SJSA1 (cell line): Measurements from ENCODE around the gene RPL12. TPM values are rescaled to one million over a fixed set of nuclear protein-coding genes. Genes with fewer than 3 reads are reported as not detected.
"Not testable (repeated sequence)": the region's sequence is repeated elsewhere in the genome, so short reads cannot be mapped to it uniquely, and the experiment has no call there.

Source experiments
- DNase-seq, 2 experiments: peaks; one replicate each; pipeline ENCODE4 v3.0.0-alpha.2; 2015 to 2020; ENCODE audit warnings: low spot score in 2 of 2, low read depth in 1 of 2
- H3K27ac ChIP-seq: fragments of 250-450 bp; sonication (Bioruptor Pico); 2 replicates; pipeline ENCODE4 v1.5.1; 2020; ENCODE audit warnings: mild to moderate bottlenecking, moderate library complexity
- H3K27me3 ChIP-seq: fragments of 250-450 bp; sonication (Bioruptor Pico); replicated peaks from 2 replicates; pipeline ENCODE4 v1.5.1; 2020; ENCODE audit warnings: mild to moderate bottlenecking, moderate library complexity
- H3K36me3 ChIP-seq: fragments of 250-450 bp; sonication (Bioruptor Pico); 2 replicates; pipeline ENCODE4 v1.5.1; 2020; ENCODE audit warnings: mild to moderate bottlenecking
- H3K4me1 ChIP-seq: fragments of 250-450 bp; sonication (Bioruptor Pico); replicated peaks from 2 replicates; pipeline ENCODE4 v1.6.1; 2021; ENCODE audit warnings: mild to moderate bottlenecking
- H3K4me3 ChIP-seq: fragments of 250-450 bp; sonication (Bioruptor Pico); 2 replicates; pipeline ENCODE4 v1.5.1; 2020; ENCODE audit warnings: mild to moderate bottlenecking
- H3K9me3 ChIP-seq: fragments of 250-450 bp; sonication (Bioruptor Pico); replicated peaks from 2 replicates; pipeline ENCODE4 v1.5.1; 2020; ENCODE audit warnings: mild to moderate bottlenecking
- total RNA-seq: library from RNA; depleted of rRNA; stranded (reverse); fragments of >200 nt; shearing (Covaris generic); gene quantifications from 2 replicates; pipeline ENCODE4 v1.2.3, GENCODE V29; 2014

RPL12 gene
- total RNA-seq, 1 experiment from 2014 or later: 1,700 TPM

GRCh38 chr9:127489471-127490115 is 38.4 kb upstream of the RPL12 start:
- H3K9me3 ChIP-seq: no peaks in the 10 kb centered on the region
- H3K27me3 ChIP-seq: no peaks in the 10 kb centered on the region
- H3K4me1 ChIP-seq: no peaks in the 10 kb centered on the region; the same call in 1 of the 2 replicates
- DNase-seq: no peak
- H3K4me3 ChIP-seq: no peak overlapping the region
- H3K27ac ChIP-seq: no peak overlapping the region
- peaks cover 13% of the 10 kb centered on the region; the same call in 1 of the 2 replicates for H3K36me3 ChIP-seq

- no peak overlapping the region for H3K27ac ChIP-seq
- no peaks in the 10 kb centered on the region for H3K27me3 ChIP-seq
- H3K4me3 ChIP-seq: no peak overlapping the region
- H3K36me3 ChIP-seq: peaks cover 7% of the 10 kb centered on the region; the same call in 1 of the 2 replicates
- no peaks in the 10 kb centered on the region for H3K9me3 ChIP-seq
- no peaks in the 10 kb centered on the region for H3K4me1 ChIP-seq
- no peak for DNase-seq
Observed at GRCh38 chr9:127488946-127489345, 37.7 kb upstream of the RPL12 start.

DNA sequence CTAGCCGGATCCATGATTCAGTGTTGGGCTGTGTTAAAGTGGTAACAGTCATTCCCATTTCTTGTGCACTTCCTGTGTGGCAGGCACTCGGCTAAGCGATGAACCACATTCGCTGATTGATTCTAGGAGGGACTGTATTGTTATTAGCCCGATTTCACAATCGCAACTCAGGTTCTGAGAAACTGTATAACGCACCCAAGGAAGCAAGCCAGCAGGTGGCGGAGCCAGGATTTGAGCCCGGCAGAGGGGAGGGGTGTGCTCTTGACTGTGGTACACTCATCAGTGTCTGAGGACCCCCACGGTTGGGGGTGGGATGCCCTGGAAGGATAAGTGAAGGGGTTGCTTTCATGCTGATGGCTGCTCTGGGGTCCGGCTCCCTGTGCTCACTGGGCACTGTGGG is 34.8 kb upstream of the RPL12 start:
- peaks cover 4% of the 10 kb centered on the region; the same call in 1 of the 2 replicates for H3K36me3 ChIP-seq
- no peak overlapping the region for H3K4me3 ChIP-seq
- no peaks in the 10 kb centered on the region for H3K4me1 ChIP-seq
- no peaks in the 10 kb centered on the region for H3K9me3 ChIP-seq
- no peak for DNase-seq
- no peak overlapping the region for H3K27ac ChIP-seq
- H3K27me3 ChIP-seq: no peaks in the 10 kb centered on the region

GRCh38 chr9:127482662-127483061 is 31.5 kb upstream of the RPL12 start:
- H3K9me3 ChIP-seq: no peaks in the 10 kb centered on the region

DNA sequence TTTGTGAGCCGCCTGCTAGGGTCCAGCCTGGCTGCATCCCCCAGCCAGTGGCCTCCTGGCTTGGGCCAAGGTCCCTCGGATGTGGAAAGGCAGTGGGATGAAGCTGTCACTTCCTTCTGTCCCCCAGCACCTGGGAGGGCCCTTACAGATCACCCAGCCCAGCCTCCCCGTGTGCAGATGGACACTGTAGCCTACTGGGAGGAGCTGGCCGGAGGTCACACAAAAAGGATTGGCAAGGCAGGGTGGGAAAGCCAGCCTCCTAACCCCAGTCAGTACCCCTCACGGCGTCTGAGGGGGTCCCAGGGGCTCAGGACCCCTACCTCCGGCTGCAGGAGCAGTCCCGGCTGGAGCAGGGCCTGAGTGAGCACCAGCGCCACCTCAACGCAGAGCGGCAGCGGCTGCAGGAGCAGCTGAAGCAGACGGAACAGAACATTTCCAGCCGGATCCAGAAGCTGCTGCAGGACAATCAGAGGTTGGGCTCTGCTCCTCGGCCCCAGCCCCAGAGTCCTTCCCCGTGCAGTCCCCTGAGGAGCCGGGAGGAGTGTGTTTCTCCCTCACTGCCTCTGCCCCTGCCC is 28.4 kb upstream of the RPL12 start:
- H3K9me3 ChIP-seq: no peaks in the 10 kb centered on the region
- DNase-seq: no peak
- no peaks in the 10 kb centered on the region for H3K27me3 ChIP-seq
- no peaks in the 10 kb centered on the region for H3K36me3 ChIP-seq
- H3K4me1 ChIP-seq: no peaks in the 10 kb centered on the region
- H3K27ac ChIP-seq: no peak overlapping the region
- no peak overlapping the region for H3K4me3 ChIP-seq

More at GRCh38 chr9:127482662-127483061, 31.5 kb upstream of the RPL12 start:
- Histone ChIP-seq H3K27me3 (no peaks in the 10 kb centered on the region), H3K4me3 (no peak overlapping the region), H3K36me3 (peaks cover 4% of the 10 kb centered on the region; the same call in 1 of the 2 replicates), H3K4me1 (no peaks in the 10 kb centered on the region), H3K27ac (no peak overlapping the region)
- DNase-seq: no peak

DNA sequence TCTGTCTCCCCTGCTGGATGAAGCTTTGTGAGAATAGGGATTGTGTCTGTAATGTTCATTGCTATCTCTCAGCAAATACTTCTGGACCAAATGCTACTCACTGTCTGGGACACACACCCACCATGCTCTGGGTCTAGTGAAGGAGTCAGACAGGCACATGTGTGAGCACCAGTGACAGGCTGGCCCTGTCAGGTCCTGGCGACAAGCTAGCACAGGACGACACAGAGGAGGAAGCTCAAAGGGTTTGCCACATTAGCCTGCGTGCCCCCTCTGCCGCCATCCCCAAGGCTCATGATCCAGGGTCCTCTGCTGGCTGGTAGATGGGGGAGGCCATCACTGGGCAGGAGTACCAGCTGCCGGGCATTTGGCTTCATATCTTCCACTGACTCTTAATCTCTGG is 23.4 kb upstream of the RPL12 start:
- Histone ChIP-seq H3K9me3 (no peaks in the 10 kb centered on the region), H3K27ac (no peak overlapping the region), H3K36me3 (no peaks in the 10 kb centered on the region), H3K4me3 (no peak overlapping the region), H3K27me3 (no peaks in the 10 kb centered on the region), H3K4me1 (no peaks in the 10 kb centered on the region)
- no peak for DNase-seq

GRCh38 chr9:127473932-127474331 is 22.7 kb upstream of the RPL12 start:
- Histone ChIP-seq H3K27me3 (no peaks in the 10 kb centered on the region), H3K4me1 (no peaks in the 10 kb centered on the region), H3K4me3 (no peak overlapping the region), H3K27ac (no peak overlapping the region), H3K9me3 (no peaks in the 10 kb centered on the region), H3K36me3 (no peaks in the 10 kb centered on the region)
- no peak for DNase-seq

DNA sequence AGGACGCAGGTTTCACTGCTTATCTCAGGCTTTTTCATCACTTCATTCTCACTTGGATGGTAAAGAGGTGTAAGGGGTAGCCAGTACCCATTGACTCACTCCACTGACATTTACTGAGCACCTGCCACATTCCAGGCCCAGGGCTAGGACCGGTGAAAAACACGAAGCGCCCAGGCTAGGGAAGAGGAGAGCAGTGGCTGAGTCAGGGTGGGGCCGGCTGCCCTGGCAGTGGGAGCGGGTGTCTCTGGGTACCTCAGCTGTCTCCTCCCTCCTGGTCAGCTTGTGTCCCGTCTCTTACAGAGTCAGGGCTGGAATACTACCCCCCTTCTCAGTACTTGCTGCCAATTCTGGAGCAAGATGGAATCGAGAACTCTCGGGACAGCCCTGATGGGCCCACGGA is 22.3 kb upstream of the RPL12 start:
- H3K27me3 ChIP-seq: no peaks in the 10 kb centered on the region
- H3K4me1 ChIP-seq: no peaks in the 10 kb centered on the region
- no peak overlapping the region for H3K4me3 ChIP-seq
- no peaks in the 10 kb centered on the region for H3K9me3 ChIP-seq
- H3K36me3 ChIP-seq: no peaks in the 10 kb centered on the region
- no peak for DNase-seq
- no peak overlapping the region for H3K27ac ChIP-seq

DNA sequence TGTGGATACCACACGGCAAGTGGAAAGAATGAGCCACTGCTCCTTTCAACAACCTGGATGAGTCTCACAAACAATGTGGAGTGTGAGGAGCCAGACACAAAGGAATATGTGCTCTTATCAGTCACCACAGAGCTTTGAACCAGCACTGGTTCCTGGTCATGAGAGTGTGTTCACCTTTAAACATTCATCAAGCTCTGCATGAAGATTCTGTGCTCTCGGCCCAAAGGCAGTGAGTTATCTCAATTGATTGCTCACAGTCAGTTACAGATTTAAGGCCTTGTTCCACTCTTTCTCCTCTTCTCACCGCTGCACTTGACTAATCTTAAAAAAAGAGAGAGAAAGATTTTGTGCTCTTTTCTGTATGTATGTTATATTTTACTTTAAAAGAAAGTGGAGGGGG is 19.5 kb upstream of the RPL12 start:
- H3K4me3 ChIP-seq: no peak overlapping the region

DNA sequence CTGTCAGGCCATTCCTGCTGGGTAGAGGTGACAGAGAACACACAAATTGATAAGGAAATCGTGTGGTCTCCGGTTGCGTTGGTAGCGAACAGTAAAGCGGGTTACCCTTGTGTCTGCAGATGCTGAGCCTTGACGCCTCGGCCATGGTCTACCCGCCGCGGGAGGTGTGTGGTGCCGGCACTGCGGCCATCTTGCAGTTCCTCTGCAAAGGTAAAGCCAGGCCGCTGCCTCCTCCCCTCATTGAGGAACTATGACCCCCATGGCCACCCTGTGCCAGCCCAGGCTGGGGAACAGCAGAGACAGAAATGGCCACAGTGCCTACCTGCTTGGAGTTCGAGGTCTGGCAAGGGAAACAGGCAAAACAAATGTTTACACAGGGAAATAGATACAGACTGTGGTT is 16.4 kb upstream of the RPL12 start:
- Histone ChIP-seq H3K27me3 (no peaks in the 10 kb centered on the region), H3K36me3 (no peaks in the 10 kb centered on the region), H3K4me1 (peaks cover 14% of the 10 kb centered on the region), H3K4me3 (no peak overlapping the region), H3K9me3 (no peaks in the 10 kb centered on the region), H3K27ac (no peak overlapping the region)
- no peak for DNase-seq

More for the DNA sequence above, 19.5 kb upstream of the RPL12 start:
- Histone ChIP-seq H3K27ac (no peak overlapping the region), H3K4me1 (no peaks in the 10 kb centered on the region), H3K9me3 (no peaks in the 10 kb centered on the region), H3K36me3 (no peaks in the 10 kb centered on the region), H3K27me3 (no peaks in the 10 kb centered on the region)
- no peak for DNase-seq

DNA sequence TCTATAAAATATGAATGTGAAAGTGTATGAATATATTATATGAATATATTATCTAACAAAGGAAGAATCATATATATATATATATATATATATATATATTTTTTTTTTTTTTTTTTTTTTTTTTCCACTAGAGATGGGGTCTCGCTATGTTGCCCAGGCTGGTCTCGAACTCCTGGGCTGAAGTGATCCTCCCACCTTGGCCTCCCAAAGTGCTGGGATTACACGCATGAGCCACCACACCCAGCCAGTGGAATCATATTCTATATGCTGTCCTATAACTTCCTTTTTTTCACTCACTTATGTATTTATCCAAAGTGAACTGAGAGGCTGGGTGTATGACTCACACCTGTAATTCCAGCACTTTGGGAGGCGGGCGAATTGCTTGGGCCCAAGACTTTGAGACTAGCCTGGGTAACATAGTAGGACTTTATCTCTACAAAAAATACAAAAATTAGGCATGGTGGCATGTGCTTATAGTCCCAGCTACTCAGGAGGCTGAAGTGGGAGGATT is 15.3 kb upstream of the RPL12 start:
- H3K4me1 ChIP-seq: peaks cover 14% of the 10 kb centered on the region
- not testable (repeated sequence) for DNase-seq

DNA sequence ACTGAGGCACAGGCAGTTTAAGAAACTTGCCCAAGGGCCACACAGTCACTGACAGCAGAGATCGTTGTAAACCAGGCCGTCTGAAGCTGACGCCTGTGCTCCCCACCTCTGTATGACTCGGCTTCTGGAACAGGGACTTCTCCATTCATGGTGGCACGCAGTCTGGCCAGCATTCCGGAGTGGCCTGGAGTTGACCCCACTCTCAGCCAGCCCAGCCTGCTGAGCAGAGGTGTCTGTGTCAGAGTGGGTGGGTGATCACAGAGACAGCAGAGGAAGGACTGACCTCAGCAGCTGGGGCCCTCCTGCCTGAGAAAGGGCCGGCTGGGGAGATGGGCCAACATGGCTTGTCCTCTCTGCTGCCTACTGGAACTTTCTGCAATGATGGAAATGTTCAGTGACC is 12.7 kb upstream of the RPL12 start:
- peak overlapping the region; percentile 33 for H3K27ac ChIP-seq
- no peak overlapping the region for H3K4me3 ChIP-seq
- peaks cover 14% of the 10 kb centered on the region for H3K4me1 ChIP-seq
- H3K36me3 ChIP-seq: peaks cover 12% of the 10 kb centered on the region
- H3K9me3 ChIP-seq: no peaks in the 10 kb centered on the region
- no peaks in the 10 kb centered on the region for H3K27me3 ChIP-seq
- peak; percentile 52 to 68 for DNase-seq

More for the DNA sequence above, 15.3 kb upstream of the RPL12 start:
- not testable (repeated sequence) for H3K27ac ChIP-seq, H3K4me3 ChIP-seq, H3K9me3 ChIP-seq, H3K27me3 ChIP-seq, H3K36me3 ChIP-seq

DNA sequence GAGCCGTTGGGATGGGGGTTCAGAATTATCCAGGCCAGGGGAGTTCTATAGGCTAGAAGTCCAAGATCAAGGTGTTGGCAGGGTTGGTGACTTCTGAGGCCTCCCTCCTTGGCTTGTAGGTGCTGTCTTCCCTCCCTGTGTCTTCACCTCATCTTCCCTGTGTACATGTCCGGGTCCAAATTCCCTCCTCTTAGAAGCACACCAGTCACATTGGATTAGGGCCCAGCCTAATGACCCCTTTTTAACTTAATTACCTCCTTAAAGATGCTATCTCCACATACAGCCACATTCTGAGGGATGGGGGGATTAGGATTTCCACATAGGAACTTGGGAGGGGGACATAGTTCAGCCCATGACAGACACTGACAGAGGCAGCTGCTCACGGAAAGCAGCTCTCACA is 12.2 kb upstream of the RPL12 start:
- no peaks in the 10 kb centered on the region for H3K27me3 ChIP-seq
- H3K4me3 ChIP-seq: no peak overlapping the region
- no peak for DNase-seq
- no peaks in the 10 kb centered on the region for H3K9me3 ChIP-seq
- H3K27ac ChIP-seq: peak overlapping the region; percentile 33
- peaks cover 14% of the 10 kb centered on the region for H3K4me1 ChIP-seq
- peaks cover 12% of the 10 kb centered on the region for H3K36me3 ChIP-seq

DNA sequence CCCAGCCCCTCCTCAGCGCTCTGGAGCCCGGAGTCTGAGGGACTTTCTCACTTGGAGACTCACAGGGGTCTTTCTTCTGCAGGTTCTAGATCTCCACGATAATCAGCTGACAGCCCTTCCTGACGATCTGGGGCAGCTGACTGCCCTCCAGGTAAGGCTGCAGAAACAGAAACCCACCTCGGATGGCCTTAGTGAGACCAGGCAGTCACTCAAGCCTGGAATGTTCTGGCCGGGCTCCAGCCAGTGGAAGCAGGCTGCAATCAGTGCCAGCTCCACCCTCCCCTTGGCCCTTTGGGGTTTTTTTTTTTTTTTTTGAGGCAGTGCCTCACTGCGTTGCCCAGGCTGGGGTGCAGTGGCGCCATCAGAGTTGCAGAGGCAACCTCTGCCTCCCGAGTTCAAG is 7.7 kb upstream of the RPL12 start:
- H3K4me1 ChIP-seq: peaks cover 8% of the 10 kb centered on the region
- no peak overlapping the region for H3K4me3 ChIP-seq
- H3K36me3 ChIP-seq: peaks cover 16% of the 10 kb centered on the region
- H3K27ac ChIP-seq: no peak overlapping the region
- no peaks in the 10 kb centered on the region for H3K27me3 ChIP-seq
- DNase-seq: no peak
- no peaks in the 10 kb centered on the region for H3K9me3 ChIP-seq
